OCI-LY1 (cell line): ENCODE measurements around the gene SLC29A3.

Experiments used
- EZH2 ChIP-seq: fragments of 200-600 bp; sonication (generic), shearing (Covaris generic); IDR thresholded peaks from 2 replicates; pipeline ENCODE4 v1.8.0; 2017; ENCODE audit warnings: borderline replicate concordance, mixed run types, mild to moderate bottlenecking, antibody characterized with exemption, low read length, moderate library complexity, mixed read lengths
- TF ChIP-seq, protein P1 (sequence below): fragments of 200-600 bp; sonication (generic), shearing (Covaris generic); IDR thresholded peaks from 2 replicates; pipeline ENCODE4 v1.5.1; 2017; ENCODE audit warnings: mild to moderate bottlenecking, antibody characterized with exemption, low read length, moderate library complexity, mixed read lengths

DNA sequence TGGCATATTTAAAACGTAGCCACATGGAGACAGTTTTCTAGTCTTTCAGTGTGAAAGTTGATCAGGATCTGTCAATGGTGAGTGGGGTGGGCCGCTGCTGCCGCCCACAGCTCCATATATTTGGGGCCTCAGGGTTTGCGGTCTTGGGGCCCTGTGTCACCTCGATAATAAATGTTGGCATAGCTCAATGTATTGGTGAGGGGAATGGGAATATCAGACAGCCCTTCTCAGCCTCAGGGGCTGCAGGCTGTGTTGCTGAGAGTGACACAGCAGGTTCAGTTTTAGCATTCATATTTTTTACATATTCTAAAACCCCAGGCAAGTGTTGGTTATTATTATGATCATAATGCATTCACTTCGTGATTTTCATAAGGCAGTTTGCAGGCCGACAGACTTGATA, 82.9 kb downstream of the SLC29A3 start:
- TF ChIP-seq, protein P1, sequence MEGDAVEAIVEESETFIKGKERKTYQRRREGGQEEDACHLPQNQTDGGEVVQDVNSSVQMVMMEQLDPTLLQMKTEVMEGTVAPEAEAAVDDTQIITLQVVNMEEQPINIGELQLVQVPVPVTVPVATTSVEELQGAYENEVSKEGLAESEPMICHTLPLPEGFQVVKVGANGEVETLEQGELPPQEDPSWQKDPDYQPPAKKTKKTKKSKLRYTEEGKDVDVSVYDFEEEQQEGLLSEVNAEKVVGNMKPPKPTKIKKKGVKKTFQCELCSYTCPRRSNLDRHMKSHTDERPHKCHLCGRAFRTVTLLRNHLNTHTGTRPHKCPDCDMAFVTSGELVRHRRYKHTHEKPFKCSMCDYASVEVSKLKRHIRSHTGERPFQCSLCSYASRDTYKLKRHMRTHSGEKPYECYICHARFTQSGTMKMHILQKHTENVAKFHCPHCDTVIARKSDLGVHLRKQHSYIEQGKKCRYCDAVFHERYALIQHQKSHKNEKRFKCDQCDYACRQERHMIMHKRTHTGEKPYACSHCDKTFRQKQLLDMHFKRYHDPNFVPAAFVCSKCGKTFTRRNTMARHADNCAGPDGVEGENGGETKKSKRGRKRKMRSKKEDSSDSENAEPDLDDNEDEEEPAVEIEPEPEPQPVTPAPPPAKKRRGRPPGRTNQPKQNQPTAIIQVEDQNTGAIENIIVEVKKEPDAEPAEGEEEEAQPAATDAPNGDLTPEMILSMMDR, result no peak
- TF ChIP-seq EZH2, result no peak
